ENCODE data around the gene TLL1.

GRCh38 chr4:166003811-166004210 is 130.8 kb downstream of the TLL1 start:
- TF ChIP-seq CTCF (IDR thresholded peaks at IDR 0.05) (no peak), ZFX (IDR thresholded peaks at IDR 0.05; ENCODE audit: borderline replicate concordance) (no peak)
